ENCODE measurements around the gene CAMKMT.

The CAMKMT gene

GRCh38 chr2:44746856-44747615, 385.3 kb downstream of the CAMKMT start:
- DNase-seq, result no peak
- no peaks in the 10 kb centered on the region for H3K27me3 ChIP-seq (replicated peaks; ENCODE audit: control insufficient read depth, insufficient read depth, low read length, poor library complexity, severe bottlenecking)
- H3K27ac ChIP-seq (ENCODE audit: insufficient read depth, low read length, poor library complexity, severe bottlenecking), result no peak overlapping the region
- no peaks in the 10 kb centered on the region for H3K4me1 ChIP-seq (ENCODE audit: control insufficient read depth, insufficient read depth, low read length, poor library complexity, severe bottlenecking)
- no peaks in the 10 kb centered on the region for H3K9me3 ChIP-seq (ENCODE audit: control insufficient read depth, low read length)
- H3K4me3 ChIP-seq (ENCODE audit: insufficient read depth, low read depth, low read length, poor library complexity, severe bottlenecking), result no peak overlapping the region
- H3K36me3 ChIP-seq (ENCODE audit: control insufficient read depth, insufficient read depth, low read length), result no peaks in the 10 kb centered on the region

GRCh38 chr2:44747794-44748193, 386.0 kb downstream of the CAMKMT start:
- H3K4me1 ChIP-seq (ENCODE audit: control insufficient read depth, insufficient read depth, low read length, poor library complexity, severe bottlenecking), result no peaks in the 10 kb centered on the region
- no peak for DNase-seq
- H3K9me3 ChIP-seq (ENCODE audit: control insufficient read depth, low read length), result no peaks in the 10 kb centered on the region
- no peak overlapping the region for H3K27ac ChIP-seq (ENCODE audit: insufficient read depth, low read length, poor library complexity, severe bottlenecking)
- no peaks in the 10 kb centered on the region for H3K27me3 ChIP-seq (replicated peaks; ENCODE audit: control insufficient read depth, insufficient read depth, low read length, poor library complexity, severe bottlenecking)
- H3K36me3 ChIP-seq (ENCODE audit: control insufficient read depth, insufficient read depth, low read length), result no peaks in the 10 kb centered on the region
- H3K4me3 ChIP-seq (ENCODE audit: insufficient read depth, low read depth, low read length, poor library complexity, severe bottlenecking), result no peak overlapping the region

GRCh38 chr2:44751754-44752479, 390.2 kb downstream of the CAMKMT start:
- no peak overlapping the region for H3K4me3 ChIP-seq (ENCODE audit: insufficient read depth, low read depth, low read length, poor library complexity, severe bottlenecking)
- no peaks in the 10 kb centered on the region for H3K36me3 ChIP-seq (ENCODE audit: control insufficient read depth, insufficient read depth, low read length)
- DNase-seq, result no peak
- H3K9me3 ChIP-seq (ENCODE audit: control insufficient read depth, low read length), result no peaks in the 10 kb centered on the region
- no peak overlapping the region for H3K27ac ChIP-seq (ENCODE audit: insufficient read depth, low read length, poor library complexity, severe bottlenecking)
- no peaks in the 10 kb centered on the region for H3K27me3 ChIP-seq (replicated peaks; ENCODE audit: control insufficient read depth, insufficient read depth, low read length, poor library complexity, severe bottlenecking)
- no peaks in the 10 kb centered on the region for H3K4me1 ChIP-seq (ENCODE audit: control insufficient read depth, insufficient read depth, low read length, poor library complexity, severe bottlenecking)

- no peak for DNase-seq
- Histone ChIP-seq H3K36me3 (ENCODE audit: control insufficient read depth, insufficient read depth, low read length) (no peaks in the 10 kb centered on the region), H3K27me3 (replicated peaks; ENCODE audit: control insufficient read depth, insufficient read depth, low read length, poor library complexity, severe bottlenecking) (no peaks in the 10 kb centered on the region), H3K27ac (ENCODE audit: insufficient read depth, low read length, poor library complexity, severe bottlenecking) (no peak overlapping the region), H3K4me1 (ENCODE audit: control insufficient read depth, insufficient read depth, low read length, poor library complexity, severe bottlenecking) (no peaks in the 10 kb centered on the region), H3K4me3 (ENCODE audit: insufficient read depth, low read depth, low read length, poor library complexity, severe bottlenecking) (no peak overlapping the region), H3K9me3 (ENCODE audit: control insufficient read depth, low read length) (no peaks in the 10 kb centered on the region)
Measured at GRCh38 chr2:44752761-44753160, 391.0 kb downstream of the CAMKMT start.

GRCh38 chr2:44753552-44754285, 392.0 kb downstream of the CAMKMT start:
- no peaks in the 10 kb centered on the region for H3K9me3 ChIP-seq (ENCODE audit: control insufficient read depth, low read length)
- H3K4me1 ChIP-seq (ENCODE audit: control insufficient read depth, insufficient read depth, low read length, poor library complexity, severe bottlenecking), result no peaks in the 10 kb centered on the region
- H3K27me3 ChIP-seq (replicated peaks; ENCODE audit: control insufficient read depth, insufficient read depth, low read length, poor library complexity, severe bottlenecking), result no peaks in the 10 kb centered on the region
- H3K27ac ChIP-seq (ENCODE audit: insufficient read depth, low read length, poor library complexity, severe bottlenecking), result no peak overlapping the region
- no peaks in the 10 kb centered on the region for H3K36me3 ChIP-seq (ENCODE audit: control insufficient read depth, insufficient read depth, low read length)
- H3K4me3 ChIP-seq (ENCODE audit: insufficient read depth, low read depth, low read length, poor library complexity, severe bottlenecking), result no peak overlapping the region
- DNase-seq, result no peak

GRCh38 chr2:44758591-44758990, 396.8 kb downstream of the CAMKMT start:
- H3K4me1 ChIP-seq (ENCODE audit: control insufficient read depth, insufficient read depth, low read length, poor library complexity, severe bottlenecking), result no peaks in the 10 kb centered on the region
- no peak overlapping the region for H3K27ac ChIP-seq (ENCODE audit: insufficient read depth, low read length, poor library complexity, severe bottlenecking)
- no peaks in the 10 kb centered on the region for H3K9me3 ChIP-seq (ENCODE audit: control insufficient read depth, low read length)
- no peaks in the 10 kb centered on the region for H3K27me3 ChIP-seq (replicated peaks; ENCODE audit: control insufficient read depth, insufficient read depth, low read length, poor library complexity, severe bottlenecking)
- H3K4me3 ChIP-seq (ENCODE audit: insufficient read depth, low read depth, low read length, poor library complexity, severe bottlenecking), result no peak overlapping the region
- no peaks in the 10 kb centered on the region for H3K36me3 ChIP-seq (ENCODE audit: control insufficient read depth, insufficient read depth, low read length)
- DNase-seq, result no peak

DNA sequence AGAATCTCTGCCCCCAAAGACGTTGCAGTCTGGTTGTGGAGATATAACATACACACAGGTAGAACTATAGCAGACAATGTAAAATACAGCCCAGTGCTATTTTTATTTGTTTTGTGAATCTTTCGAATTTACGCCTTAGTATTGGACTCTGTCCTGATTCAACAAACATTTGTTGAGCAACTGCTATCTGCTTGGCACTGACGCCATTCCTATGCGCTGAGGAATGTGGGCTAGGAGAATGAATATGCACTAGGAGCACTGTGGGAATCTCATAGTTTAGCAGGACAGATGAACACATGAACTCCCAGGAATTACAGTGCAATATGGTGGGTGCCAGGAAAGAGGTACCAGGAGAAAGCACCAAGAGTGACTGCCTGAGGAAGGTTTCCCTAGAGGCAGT, 398.1 kb downstream of the CAMKMT start:
- no peaks in the 10 kb centered on the region for H3K36me3 ChIP-seq (ENCODE audit: control insufficient read depth, insufficient read depth, low read length)
- H3K27me3 ChIP-seq (replicated peaks; ENCODE audit: control insufficient read depth, insufficient read depth, low read length, poor library complexity, severe bottlenecking), result no peaks in the 10 kb centered on the region
- H3K9me3 ChIP-seq (ENCODE audit: control insufficient read depth, low read length), result no peaks in the 10 kb centered on the region
- H3K4me3 ChIP-seq (ENCODE audit: insufficient read depth, low read depth, low read length, poor library complexity, severe bottlenecking), result no peak overlapping the region
- DNase-seq, result no peak
- H3K27ac ChIP-seq (ENCODE audit: insufficient read depth, low read length, poor library complexity, severe bottlenecking), result no peak overlapping the region
- no peaks in the 10 kb centered on the region for H3K4me1 ChIP-seq (ENCODE audit: control insufficient read depth, insufficient read depth, low read length, poor library complexity, severe bottlenecking)

- H3K4me1 ChIP-seq (ENCODE audit: control insufficient read depth, insufficient read depth, low read length, poor library complexity, severe bottlenecking), result no peaks in the 10 kb centered on the region
- no peaks in the 10 kb centered on the region for H3K27me3 ChIP-seq (replicated peaks; ENCODE audit: control insufficient read depth, insufficient read depth, low read length, poor library complexity, severe bottlenecking)
- H3K36me3 ChIP-seq (ENCODE audit: control insufficient read depth, insufficient read depth, low read length), result no peaks in the 10 kb centered on the region
- no peaks in the 10 kb centered on the region for H3K9me3 ChIP-seq (ENCODE audit: control insufficient read depth, low read length)
- no peak overlapping the region for H3K27ac ChIP-seq (ENCODE audit: insufficient read depth, low read length, poor library complexity, severe bottlenecking)
- no peak overlapping the region for H3K4me3 ChIP-seq (ENCODE audit: insufficient read depth, low read depth, low read length, poor library complexity, severe bottlenecking)
- DNase-seq, result no peak
Measured at GRCh38 chr2:44763275-44763782, 401.6 kb downstream of the CAMKMT start.

- Histone ChIP-seq H3K4me3 (ENCODE audit: insufficient read depth, low read depth, low read length, poor library complexity, severe bottlenecking) (no peak overlapping the region), H3K27ac (ENCODE audit: insufficient read depth, low read length, poor library complexity, severe bottlenecking) (no peak overlapping the region), H3K4me1 (ENCODE audit: control insufficient read depth, insufficient read depth, low read length, poor library complexity, severe bottlenecking) (no peaks in the 10 kb centered on the region), H3K27me3 (replicated peaks; ENCODE audit: control insufficient read depth, insufficient read depth, low read length, poor library complexity, severe bottlenecking) (no peaks in the 10 kb centered on the region), H3K36me3 (ENCODE audit: control insufficient read depth, insufficient read depth, low read length) (no peaks in the 10 kb centered on the region), H3K9me3 (ENCODE audit: control insufficient read depth, low read length) (no peaks in the 10 kb centered on the region)
- no peak for DNase-seq
Measured at GRCh38 chr2:44766220-44766619, 404.5 kb downstream of the CAMKMT start.

GRCh38 chr2:44766777-44767176, 405.0 kb downstream of the CAMKMT start:
- Histone ChIP-seq H3K4me3 (ENCODE audit: insufficient read depth, low read depth, low read length, poor library complexity, severe bottlenecking) (no peak overlapping the region), H3K27ac (ENCODE audit: insufficient read depth, low read length, poor library complexity, severe bottlenecking) (no peak overlapping the region), H3K27me3 (replicated peaks; ENCODE audit: control insufficient read depth, insufficient read depth, low read length, poor library complexity, severe bottlenecking) (no peaks in the 10 kb centered on the region), H3K36me3 (ENCODE audit: control insufficient read depth, insufficient read depth, low read length) (no peaks in the 10 kb centered on the region), H3K4me1 (ENCODE audit: control insufficient read depth, insufficient read depth, low read length, poor library complexity, severe bottlenecking) (no peaks in the 10 kb centered on the region), H3K9me3 (ENCODE audit: control insufficient read depth, low read length) (no peaks in the 10 kb centered on the region)
- no peak for DNase-seq
